GM18861 (cell line): ENCODE measurements around the gene WDR93.
"Not testable (repeated sequence)": the region's sequence is repeated elsewhere in the genome, so short reads cannot be mapped to it uniquely, and the experiment has no call there.

Experiments
- ATAC-seq: cut with Tn5 transposase; IDR thresholded peaks from one replicate; pipeline ENCODE4 v1.9.1; 2021; ENCODE audit not compliant: unreplicated experiment

WDR93 gene

GRCh38 chr15:89767411-89767915, 76.9 kb downstream of the WDR93 start:
- ATAC-seq = no peak

DNA sequence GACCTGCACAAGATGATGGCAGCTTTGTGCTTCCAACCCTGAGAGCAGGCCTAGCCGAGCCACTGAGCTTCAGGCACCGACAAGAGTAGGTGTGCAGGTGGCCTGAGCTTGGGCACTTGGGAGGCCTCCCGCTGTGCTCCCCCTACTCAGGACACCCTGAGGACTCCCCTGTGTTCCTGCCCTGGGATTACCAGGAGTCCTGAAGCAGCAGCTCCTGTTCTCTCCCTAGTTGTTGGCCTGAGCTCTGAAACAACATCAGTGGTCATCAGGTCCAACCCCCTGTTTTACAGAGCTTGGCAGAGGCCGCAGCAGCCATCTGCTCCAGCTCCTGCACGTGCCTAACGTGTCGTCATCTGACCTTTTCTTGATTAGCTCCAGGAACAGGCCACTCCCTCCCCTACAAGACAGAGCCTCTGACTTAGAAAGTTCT, 77.5 kb downstream of the WDR93 start:
- ATAC-seq = no peak

- ATAC-seq = no peak
Observed at GRCh38 chr15:89769366-89769765, 78.8 kb downstream of the WDR93 start.

GRCh38 chr15:89770041-89770440, 79.4 kb downstream of the WDR93 start:
- no peak for ATAC-seq

DNA sequence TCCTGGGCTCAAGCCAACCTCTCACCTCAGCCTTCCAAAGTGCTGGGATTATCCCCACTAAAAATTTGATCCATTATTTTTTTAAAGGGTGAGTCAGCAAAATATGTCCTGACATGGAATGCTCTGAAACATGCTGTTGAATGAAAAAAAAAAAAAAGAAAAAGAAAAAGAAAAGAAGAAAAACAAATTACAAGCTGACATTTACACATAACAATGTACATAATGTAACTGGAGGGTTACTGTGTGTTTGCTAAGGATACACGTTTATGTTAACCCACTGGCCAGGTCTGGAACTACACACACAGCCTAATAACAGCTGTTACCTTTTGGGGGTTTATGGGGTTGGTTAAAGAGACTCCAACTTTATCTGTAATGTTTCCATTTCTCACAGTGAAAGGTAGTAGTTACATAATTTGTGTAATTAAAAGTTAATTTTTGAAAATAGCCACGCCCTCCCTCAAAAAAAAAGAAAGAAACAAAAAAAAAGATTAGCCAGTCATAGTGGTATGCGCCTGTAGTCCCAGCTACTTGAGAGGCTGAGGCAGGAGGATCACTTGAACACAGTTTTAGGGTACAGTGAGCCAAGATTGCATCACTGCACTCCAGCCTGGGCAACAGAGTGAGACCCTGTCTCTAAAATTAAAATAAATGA, 82.4 kb downstream of the WDR93 start:
- no peak for ATAC-seq

DNA sequence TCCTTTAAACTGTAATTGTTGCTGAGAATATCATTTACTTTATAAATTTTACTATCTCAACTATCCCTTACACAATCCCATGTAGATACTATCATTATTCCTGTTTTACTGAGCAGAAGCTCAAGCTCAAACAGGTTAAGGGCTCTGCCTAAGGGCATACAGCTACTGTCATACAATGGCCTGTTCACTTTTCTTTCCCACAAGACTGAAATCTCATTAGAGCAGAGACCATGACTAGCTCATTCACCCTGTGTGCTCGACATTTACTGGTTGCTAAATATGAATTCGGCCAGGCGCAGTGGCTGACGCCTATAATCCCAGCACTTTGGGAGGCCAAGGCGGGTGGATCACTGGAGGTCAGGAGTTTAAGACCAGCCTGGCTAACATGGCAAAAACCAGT, 83.9 kb downstream of the WDR93 start:
- no peak for ATAC-seq

- no peak for ATAC-seq
Observed at GRCh38 chr15:89775815-89776214, 85.2 kb downstream of the WDR93 start.

GRCh38 chr15:89776274-89777072, 85.9 kb downstream of the WDR93 start, which contains the start of gene MESP2:
TSS of gene MESP2 (plus strand) at chr15:89776332. CDS start at chr15:89776358, 26 bp downstream.
- ATAC-seq = no peak

- ATAC-seq = no peak
Observed at GRCh38 chr15:89777073-89777751, 86.6 kb downstream of the WDR93 start.

DNA sequence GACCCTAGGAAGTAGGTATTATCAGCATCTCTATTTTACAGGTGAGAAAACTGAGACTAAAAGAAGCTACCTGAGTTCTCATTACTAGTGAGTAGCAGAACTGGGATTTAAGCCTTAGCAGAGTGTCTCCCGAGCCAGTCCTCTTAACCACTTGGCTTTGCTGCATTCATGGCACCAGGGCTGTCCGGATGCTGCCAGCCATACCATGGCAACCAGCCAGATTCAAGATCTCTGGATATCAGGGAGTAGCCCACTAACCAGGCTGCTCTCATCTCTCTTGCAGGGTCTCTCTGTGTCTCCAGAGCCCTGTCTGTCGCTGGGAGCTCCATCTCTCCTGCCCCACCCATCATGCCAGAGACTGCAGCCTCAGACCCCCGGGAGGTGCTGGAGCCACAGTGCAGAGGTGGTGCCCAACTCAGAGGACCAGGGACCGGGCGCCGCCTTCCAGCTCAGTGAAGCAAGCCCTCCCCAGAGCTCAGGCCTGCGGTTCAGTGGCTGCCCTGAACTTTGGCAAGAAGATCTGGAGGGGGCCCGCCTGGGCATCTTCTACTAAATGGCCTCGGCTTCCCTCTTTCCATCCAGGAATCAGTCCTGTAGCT, 87.3 kb downstream of the WDR93 start:
- no peak for ATAC-seq

DNA sequence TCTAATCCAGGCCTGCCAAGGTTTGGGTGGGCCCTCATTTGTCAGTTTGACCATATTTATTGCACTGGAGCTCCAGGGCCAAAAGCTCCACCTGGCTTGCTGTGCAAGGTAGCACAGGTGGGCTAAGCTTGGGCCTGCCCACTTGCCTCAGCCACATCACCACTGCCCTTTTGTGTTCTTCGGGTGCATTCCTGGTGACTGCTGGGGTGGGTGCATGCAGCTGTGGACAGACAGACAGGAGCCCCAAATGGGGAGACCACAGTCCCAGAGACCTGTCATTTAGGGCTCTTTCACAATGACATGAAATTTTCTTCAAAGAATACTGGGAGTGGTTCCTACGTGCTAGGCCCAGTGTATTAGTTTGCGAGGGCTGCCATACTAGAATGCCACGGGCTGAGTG, 88.2 kb downstream of the WDR93 start:
- ATAC-seq = no peak

DNA sequence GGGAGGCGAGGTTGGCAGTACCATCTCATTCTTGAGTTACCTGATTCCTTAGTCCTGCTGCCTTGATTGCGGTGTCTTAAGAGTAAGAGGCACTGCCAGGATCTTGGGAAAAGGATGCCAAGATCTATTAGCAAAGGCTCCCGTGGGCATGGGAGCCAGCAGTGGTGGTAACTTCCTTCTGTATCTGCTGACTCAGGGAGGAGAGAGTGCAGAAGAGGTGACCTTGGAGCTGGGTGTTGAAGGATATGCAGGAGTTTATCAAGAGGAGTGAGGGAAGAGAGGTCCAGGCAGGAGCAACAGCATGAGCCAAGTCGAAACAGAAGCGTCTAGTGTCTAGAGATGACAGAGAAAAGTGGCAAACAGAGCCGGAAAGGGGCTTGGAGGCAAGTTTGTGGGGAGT, 90.0 kb downstream of the WDR93 start:
- no peak for ATAC-seq

DNA sequence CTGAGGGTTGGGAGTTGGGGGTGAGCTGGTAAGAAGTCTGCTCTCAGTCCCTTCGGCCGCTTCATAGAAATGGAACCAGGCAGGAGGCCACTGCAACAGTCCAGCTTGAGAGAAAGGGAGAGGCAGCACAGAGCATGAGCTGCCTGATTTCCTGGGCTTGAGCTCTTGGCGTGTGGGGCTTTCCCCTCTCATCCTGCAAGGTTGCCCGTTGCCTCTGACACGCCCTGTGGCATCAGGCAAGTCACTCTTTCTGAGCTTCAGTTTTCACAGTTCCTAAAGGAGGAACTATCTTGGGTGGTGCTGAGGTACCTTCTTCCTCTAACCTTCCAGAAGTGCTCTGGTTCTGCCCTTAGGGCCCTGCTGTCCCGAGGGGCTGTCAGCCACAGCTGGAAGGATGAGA, 90.4 kb downstream of the WDR93 start:
- no peak for ATAC-seq

GRCh38 chr15:89781891-89782618, 91.4 kb downstream of the WDR93 start:
- no peak for ATAC-seq

DNA sequence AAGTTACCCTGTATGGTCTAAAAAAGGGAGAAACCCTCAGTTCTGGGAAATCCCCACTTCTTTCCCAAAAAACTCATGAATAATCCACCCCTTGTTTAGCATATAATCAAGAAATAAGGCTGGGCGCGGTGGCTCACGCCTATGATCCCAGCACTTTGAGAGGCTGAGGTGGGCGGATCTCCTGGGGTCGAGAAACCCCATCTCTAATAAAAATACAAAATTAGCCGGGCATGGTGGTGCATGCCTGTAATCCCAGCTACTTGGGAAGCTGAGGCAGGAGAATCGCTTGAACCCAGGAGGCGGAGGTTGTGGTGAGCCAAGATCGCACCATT, 92.0 kb downstream of the WDR93 start:
- not testable (repeated sequence) for ATAC-seq

GRCh38 chr15:89783111-89783860, 92.7 kb downstream of the WDR93 start:
- ATAC-seq = no peak

GRCh38 chr15:89783861-89784685, 93.5 kb downstream of the WDR93 start:
- ATAC-seq = no peak

DNA sequence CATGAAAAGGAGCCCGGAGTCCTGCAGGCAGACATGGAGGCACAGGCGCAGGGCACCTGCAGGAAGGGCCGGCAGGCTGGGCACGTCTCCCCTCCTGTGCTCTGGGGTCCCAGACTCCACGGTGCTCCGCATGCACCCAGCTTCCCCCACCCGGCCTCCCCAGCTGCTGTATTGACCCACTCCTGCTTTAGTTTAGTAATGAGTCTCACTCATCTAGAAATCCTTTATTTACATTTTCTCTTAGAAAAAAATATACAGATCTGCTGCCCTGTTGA, 94.0 kb downstream of the WDR93 start:
- no peak for ATAC-seq

GRCh38 chr15:89785064-89785773, 94.6 kb downstream of the WDR93 start:
- ATAC-seq = no peak
